ENCODE results near the gene DNMT3L.

GRCh38 chr21:44304877-44305293 lies 43.2 kb upstream of the DNMT3L start:
- peak; percentile 32 to 59 (median 45) for TF ChIP-seq CTCF (IDR thresholded peaks at IDR 0.05)
- TF ChIP-seq POLR2A (IDR thresholded peaks at IDR 0.05; ENCODE audit: low read depth), result no peak
- no peak for TF ChIP-seq POLR2AphosphoS5 (IDR thresholded peaks at IDR 0.05)
- TF ChIP-seq EP300 (IDR thresholded peaks at IDR 0.05), result no peak
